ENCODE data around the gene CALN1.

DNA sequence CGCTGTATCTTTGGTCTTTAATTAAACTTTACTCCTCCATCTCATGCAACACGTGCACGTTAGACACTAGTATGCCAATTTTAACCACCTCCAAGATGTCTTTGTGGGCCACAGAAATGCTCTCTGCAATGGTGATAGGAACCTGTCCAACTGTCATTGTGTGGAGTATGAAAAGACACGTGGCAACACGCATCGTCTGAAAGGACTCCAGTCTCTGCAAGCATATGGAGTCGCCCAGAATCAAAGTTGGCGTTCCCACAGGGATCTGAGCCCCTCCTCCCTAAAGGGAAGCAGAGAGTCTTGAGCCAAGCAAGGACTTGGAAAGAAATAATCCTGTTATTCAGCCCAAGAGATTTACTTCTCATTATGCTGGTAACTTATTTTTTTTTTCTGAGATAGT is 301.1 kb downstream of the CALN1 start:
- TF ChIP-seq, protein P1, sequence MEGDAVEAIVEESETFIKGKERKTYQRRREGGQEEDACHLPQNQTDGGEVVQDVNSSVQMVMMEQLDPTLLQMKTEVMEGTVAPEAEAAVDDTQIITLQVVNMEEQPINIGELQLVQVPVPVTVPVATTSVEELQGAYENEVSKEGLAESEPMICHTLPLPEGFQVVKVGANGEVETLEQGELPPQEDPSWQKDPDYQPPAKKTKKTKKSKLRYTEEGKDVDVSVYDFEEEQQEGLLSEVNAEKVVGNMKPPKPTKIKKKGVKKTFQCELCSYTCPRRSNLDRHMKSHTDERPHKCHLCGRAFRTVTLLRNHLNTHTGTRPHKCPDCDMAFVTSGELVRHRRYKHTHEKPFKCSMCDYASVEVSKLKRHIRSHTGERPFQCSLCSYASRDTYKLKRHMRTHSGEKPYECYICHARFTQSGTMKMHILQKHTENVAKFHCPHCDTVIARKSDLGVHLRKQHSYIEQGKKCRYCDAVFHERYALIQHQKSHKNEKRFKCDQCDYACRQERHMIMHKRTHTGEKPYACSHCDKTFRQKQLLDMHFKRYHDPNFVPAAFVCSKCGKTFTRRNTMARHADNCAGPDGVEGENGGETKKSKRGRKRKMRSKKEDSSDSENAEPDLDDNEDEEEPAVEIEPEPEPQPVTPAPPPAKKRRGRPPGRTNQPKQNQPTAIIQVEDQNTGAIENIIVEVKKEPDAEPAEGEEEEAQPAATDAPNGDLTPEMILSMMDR (IDR thresholded peaks at IDR 0.05), result no peak
- no peak for TF ChIP-seq POLR2A (IDR thresholded peaks at IDR 0.05)
